ENCODE results near the gene OVCH1. TPM values are rescaled to one million over a fixed set of nuclear protein-coding genes. Genes with fewer than 3 reads are reported as not detected.
A peak's percentile ranks its signal among the peaks of the same experiment; 100 is the strongest.

The OVCH1 gene
- total and polyA plus RNA-seq, 9 of the 15 experiments (the other 6 are each of a cell fraction or from before 2014, with no cell fraction given): not detected

- TF ChIP-seq REST (IDR thresholded peaks at IDR 0.05; ENCODE audit: borderline replicate concordance) (peak; percentile 33; the same call in 1 of the 2 replicates), REST (CRISPR knock-in tag; IDR thresholded peaks at IDR 0.05; ENCODE audit: low read depth) (no peak), TSC22D4 (tag; IDR thresholded peaks at IDR 0.05) (no peak), SIN3A (IDR thresholded peaks at IDR 0.05; ENCODE audit: borderline replicate concordance in 2 of 2, control insufficient read depth in 1 of 2, low read depth in 2 of 2, low read length in 2 of 2) (no peak), ZNF274 (IDR thresholded peaks at IDR 0.05; ENCODE audit: borderline replicate concordance, low read depth, low read length) (no peak), SMC3 (conservative IDR thresholded peaks at IDR 0.05; ENCODE audit: insufficient read depth, low read depth, low read length) (0 out of 2 replicates have a peak, but pooled peaks have one; percentile 8)
Measured at GRCh38 chr12:29427964-29428363, 69.5 kb downstream of the OVCH1 start (continued).

All from K562 (cell line).